Neural cell (in vitro differentiated cells): ENCODE measurements around the gene REC114. TPM values are rescaled to one million over a fixed set of nuclear protein-coding genes. Genes with fewer than 3 reads are reported as not detected.

Experiments used
- H2AFZ ChIP-seq: fragments of 200-600, 300-800 bp; sonication (generic), shearing (Covaris generic); 2 replicates; pipeline ENCODE4 v1.6.0; 2014; ENCODE audit warnings: low read depth, mild to moderate bottlenecking, antibody characterized with exemption, low read length, moderate library complexity
- H3F3A ChIP-seq: fragments of 200-600 bp; shearing (Covaris generic); 2 replicates; pipeline ENCODE4 v1.6.1; 2016; ENCODE audit warnings: mild to moderate bottlenecking, moderate library complexity, mixed read lengths, antibody characterized with exemption, low read length; ENCODE audit not compliant: insufficient read depth, poor library complexity, severe bottlenecking
- H3K27ac ChIP-seq: fragments of 200-600, 300-800 bp; sonication (generic), shearing (Covaris generic); 2 replicates; pipeline ENCODE4 v1.5.1; 2014; ENCODE audit warnings: mild to moderate bottlenecking, low read length, moderate library complexity
- H3K27me3 ChIP-seq: fragments of 300-800, 200-600 bp; sonication (generic), shearing (Covaris generic); 2 replicates; pipeline ENCODE4 v1.6.0; 2014; ENCODE audit warnings: mild to moderate bottlenecking, low read depth, low read length, moderate library complexity; ENCODE audit not compliant: insufficient read depth
- H3K36me3 ChIP-seq: fragments of 300-800, 200-600 bp; sonication (generic), shearing (Covaris generic); 2 replicates; pipeline ENCODE4 v1.5.1; 2014; ENCODE audit warnings: mild to moderate bottlenecking, antibody characterized with exemption, low read length, moderate library complexity; ENCODE audit not compliant: insufficient read depth
- H3K4me2 ChIP-seq: fragments of 300-800, 200-600 bp; sonication (generic), shearing (Covaris generic); 2 replicates; pipeline ENCODE4 v1.6.0; 2014; ENCODE audit warnings: mild to moderate bottlenecking, low read length
- H3K4me3 ChIP-seq: fragments of 300-800, 200-600 bp; sonication (generic), shearing (Covaris generic); 2 replicates; pipeline ENCODE4 v1.5.1; 2014; ENCODE audit warnings: mild to moderate bottlenecking, low read length, moderate library complexity
- H3K79me2 ChIP-seq: fragments of 200-600 bp; shearing (Covaris generic); replicated peaks from 2 replicates; pipeline ENCODE4 v1.6.0; 2014; ENCODE audit warnings: mild to moderate bottlenecking, low read length, moderate library complexity; ENCODE audit not compliant: insufficient read depth
- H3K9ac ChIP-seq: fragments of 300-800, 200-600 bp; sonication (generic), shearing (Covaris generic); 2 replicates; pipeline ENCODE4 v1.6.1; 2016; ENCODE audit warnings: mild to moderate bottlenecking, low read length, mixed read lengths
- H3K9me2 ChIP-seq: fragments of 200-600 bp; shearing (Covaris generic); 2 replicates; pipeline ENCODE4 v1.6.1; 2016; ENCODE audit warnings: mild to moderate bottlenecking, low read length, mixed read lengths; ENCODE audit not compliant: insufficient read depth
- H3K9me3 ChIP-seq: fragments of 200-600, 300-800 bp; sonication (generic), shearing (Covaris generic); 2 replicates; pipeline ENCODE4 v1.6.1; 2016; ENCODE audit warnings: mild to moderate bottlenecking, mixed run types, low read length, moderate library complexity, mixed read lengths
- H4K20me1 ChIP-seq: fragments of 200-600 bp; shearing (Covaris generic); 2 replicates; pipeline ENCODE4 v1.6.1; 2016; ENCODE audit warnings: mild to moderate bottlenecking, mixed run types; ENCODE audit not compliant: insufficient read depth
- EP300 ChIP-seq: fragments of 450-650 bp; conservative IDR thresholded peaks from 2 replicates; pipeline ENCODE4 v1.6.1; 2014; ENCODE audit warnings: antibody characterized with exemption, mild to moderate bottlenecking, moderate library complexity; ENCODE audit not compliant: poor library complexity, severe bottlenecking
- EZH2 ChIP-seq: fragments of 200-600, 300-800 bp; shearing (Covaris generic), sonication (generic); IDR thresholded peaks from 2 replicates; pipeline ENCODE4 v1.6.1; 2014; ENCODE audit warnings: antibody characterized with exemption, low read length, borderline replicate concordance, mild to moderate bottlenecking; ENCODE audit not compliant: insufficient read depth, poor library complexity, severe bottlenecking
- MXI1 ChIP-seq: fragments of 450-650 bp; conservative IDR thresholded peaks from 2 replicates; pipeline ENCODE4 v1.6.1; 2014; ENCODE audit warnings: antibody characterized with exemption, mild to moderate bottlenecking; ENCODE audit not compliant: poor library complexity, severe bottlenecking
- POLR2AphosphoS5 ChIP-seq: IDR thresholded peaks from 2 replicates; pipeline ENCODE4 v1.6.1; 2012
- RAD21 ChIP-seq: fragments of 450-650 bp; conservative IDR thresholded peaks from 2 replicates; pipeline ENCODE4 v1.6.1; 2014; ENCODE audit warnings: antibody characterized with exemption, mild to moderate bottlenecking, moderate library complexity
- SMC3 ChIP-seq: fragments of 450-650 bp; conservative IDR thresholded peaks from 2 replicates; pipeline ENCODE4 v1.6.1; 2014; ENCODE audit warnings: antibody characterized with exemption, mild to moderate bottlenecking, moderate library complexity; ENCODE audit not compliant: poor library complexity
- TAF1 ChIP-seq: IDR thresholded peaks from 2 replicates; pipeline ENCODE4 v1.6.1; 2012; ENCODE audit warnings: low read depth
- polyA plus RNA-seq: library from polyadenylated mRNA; depleted of rRNA; stranded (reverse); fragments of >200 nt; gene quantifications from 2 replicates; pipeline ENCODE4 v1.2.3, GENCODE V29; 2014
- TF ChIP-seq, protein P1 (sequence below): fragments of 450-650 bp; IDR thresholded peaks from 2 replicates; pipeline ENCODE4 v1.5.1; 2014; ENCODE audit warnings: antibody characterized with exemption, mild to moderate bottlenecking, moderate library complexity; ENCODE audit not compliant: poor library complexity, severe bottlenecking
- TF ChIP-seq, protein P2 (sequence below): IDR thresholded peaks from 2 replicates; pipeline ENCODE4 v1.6.1; 2012; ENCODE audit warnings: borderline replicate concordance

Gene REC114
- polyA plus RNA-seq, 1 donor from 2014 or later: not detected

DNA sequence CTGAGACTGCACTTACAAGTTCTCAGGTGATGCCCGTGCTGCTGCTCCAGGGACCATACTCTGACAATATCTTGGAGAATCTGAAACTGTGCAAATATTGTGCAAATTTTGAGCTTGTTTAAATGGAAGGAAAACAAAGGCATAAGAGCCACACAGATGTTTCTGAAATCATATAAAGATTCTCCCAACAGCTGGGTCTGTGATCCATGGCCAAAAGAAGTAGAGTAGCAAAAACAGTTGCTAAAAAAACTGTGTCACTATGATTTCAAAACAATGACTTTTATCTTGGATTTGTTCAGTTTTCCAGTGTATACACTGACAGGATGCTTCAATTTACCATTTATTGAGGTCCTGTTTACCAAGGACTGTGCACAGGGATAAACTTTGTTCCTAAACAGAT lies 164.9 kb downstream of the REC114 start:
- Histone ChIP-seq H3K4me2 (no peak overlapping the region), H3K27ac (no peak overlapping the region), H3K36me3 (no peaks in the 10 kb centered on the region), H3K79me2 (peaks cover 59% of the 10 kb centered on the region), H3K9ac (no peak overlapping the region), H3F3A (no peaks in the 10 kb centered on the region), H3K9me2 (no peaks in the 10 kb centered on the region), H4K20me1 (no peaks in the 10 kb centered on the region), H2AFZ (no peak overlapping the region), H3K27me3 (no peaks in the 10 kb centered on the region), H3K4me3 (no peak overlapping the region), H3K9me3 (no peaks in the 10 kb centered on the region)
- TF ChIP-seq MXI1: no peak
- no peak for TF ChIP-seq EZH2
- no peak for TF ChIP-seq SMC3
- no peak for TF ChIP-seq POLR2AphosphoS5
- TF ChIP-seq RAD21: no peak
- TF ChIP-seq, protein P1, sequence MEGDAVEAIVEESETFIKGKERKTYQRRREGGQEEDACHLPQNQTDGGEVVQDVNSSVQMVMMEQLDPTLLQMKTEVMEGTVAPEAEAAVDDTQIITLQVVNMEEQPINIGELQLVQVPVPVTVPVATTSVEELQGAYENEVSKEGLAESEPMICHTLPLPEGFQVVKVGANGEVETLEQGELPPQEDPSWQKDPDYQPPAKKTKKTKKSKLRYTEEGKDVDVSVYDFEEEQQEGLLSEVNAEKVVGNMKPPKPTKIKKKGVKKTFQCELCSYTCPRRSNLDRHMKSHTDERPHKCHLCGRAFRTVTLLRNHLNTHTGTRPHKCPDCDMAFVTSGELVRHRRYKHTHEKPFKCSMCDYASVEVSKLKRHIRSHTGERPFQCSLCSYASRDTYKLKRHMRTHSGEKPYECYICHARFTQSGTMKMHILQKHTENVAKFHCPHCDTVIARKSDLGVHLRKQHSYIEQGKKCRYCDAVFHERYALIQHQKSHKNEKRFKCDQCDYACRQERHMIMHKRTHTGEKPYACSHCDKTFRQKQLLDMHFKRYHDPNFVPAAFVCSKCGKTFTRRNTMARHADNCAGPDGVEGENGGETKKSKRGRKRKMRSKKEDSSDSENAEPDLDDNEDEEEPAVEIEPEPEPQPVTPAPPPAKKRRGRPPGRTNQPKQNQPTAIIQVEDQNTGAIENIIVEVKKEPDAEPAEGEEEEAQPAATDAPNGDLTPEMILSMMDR: no peak
- TF ChIP-seq, protein P2, sequence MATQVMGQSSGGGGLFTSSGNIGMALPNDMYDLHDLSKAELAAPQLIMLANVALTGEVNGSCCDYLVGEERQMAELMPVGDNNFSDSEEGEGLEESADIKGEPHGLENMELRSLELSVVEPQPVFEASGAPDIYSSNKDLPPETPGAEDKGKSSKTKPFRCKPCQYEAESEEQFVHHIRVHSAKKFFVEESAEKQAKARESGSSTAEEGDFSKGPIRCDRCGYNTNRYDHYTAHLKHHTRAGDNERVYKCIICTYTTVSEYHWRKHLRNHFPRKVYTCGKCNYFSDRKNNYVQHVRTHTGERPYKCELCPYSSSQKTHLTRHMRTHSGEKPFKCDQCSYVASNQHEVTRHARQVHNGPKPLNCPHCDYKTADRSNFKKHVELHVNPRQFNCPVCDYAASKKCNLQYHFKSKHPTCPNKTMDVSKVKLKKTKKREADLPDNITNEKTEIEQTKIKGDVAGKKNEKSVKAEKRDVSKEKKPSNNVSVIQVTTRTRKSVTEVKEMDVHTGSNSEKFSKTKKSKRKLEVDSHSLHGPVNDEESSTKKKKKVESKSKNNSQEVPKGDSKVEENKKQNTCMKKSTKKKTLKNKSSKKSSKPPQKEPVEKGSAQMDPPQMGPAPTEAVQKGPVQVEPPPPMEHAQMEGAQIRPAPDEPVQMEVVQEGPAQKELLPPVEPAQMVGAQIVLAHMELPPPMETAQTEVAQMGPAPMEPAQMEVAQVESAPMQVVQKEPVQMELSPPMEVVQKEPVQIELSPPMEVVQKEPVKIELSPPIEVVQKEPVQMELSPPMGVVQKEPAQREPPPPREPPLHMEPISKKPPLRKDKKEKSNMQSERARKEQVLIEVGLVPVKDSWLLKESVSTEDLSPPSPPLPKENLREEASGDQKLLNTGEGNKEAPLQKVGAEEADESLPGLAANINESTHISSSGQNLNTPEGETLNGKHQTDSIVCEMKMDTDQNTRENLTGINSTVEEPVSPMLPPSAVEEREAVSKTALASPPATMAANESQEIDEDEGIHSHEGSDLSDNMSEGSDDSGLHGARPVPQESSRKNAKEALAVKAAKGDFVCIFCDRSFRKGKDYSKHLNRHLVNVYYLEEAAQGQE: no peak
- TF ChIP-seq TAF1: no peak
- TF ChIP-seq EP300: no peak

DNA sequence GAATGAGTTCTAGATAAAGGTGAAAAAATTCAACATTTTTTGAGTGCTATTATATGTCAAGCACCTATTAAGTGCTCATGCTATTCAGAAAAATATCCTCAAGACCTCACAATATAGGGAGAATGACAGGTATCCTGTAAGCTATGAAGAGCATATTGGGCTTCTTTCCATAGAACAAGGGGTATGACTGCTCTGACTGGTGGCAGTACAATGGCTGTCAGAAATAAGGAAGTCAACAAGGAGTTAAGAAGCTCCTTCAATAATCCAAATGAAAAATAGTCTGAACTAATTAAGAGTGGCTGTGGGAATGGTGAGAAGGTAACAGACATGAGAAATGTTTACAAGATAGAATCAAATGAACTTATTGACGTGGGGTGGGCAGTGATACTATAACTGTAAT lies 165.5 kb downstream of the REC114 start:
- Histone ChIP-seq H3K4me2 (no peak overlapping the region), H4K20me1 (no peaks in the 10 kb centered on the region), H3K9me3 (no peaks in the 10 kb centered on the region), H3F3A (no peaks in the 10 kb centered on the region), H3K4me3 (no peak overlapping the region), H3K27ac (no peak overlapping the region), H3K79me2 (peaks cover 62% of the 10 kb centered on the region), H2AFZ (no peak overlapping the region), H3K9ac (no peak overlapping the region), H3K36me3 (no peaks in the 10 kb centered on the region), H3K9me2 (no peaks in the 10 kb centered on the region), H3K27me3 (no peaks in the 10 kb centered on the region)
- TF ChIP-seq, protein P1: no peak
- TF ChIP-seq EP300 (no peak), MXI1 (no peak), POLR2AphosphoS5 (no peak), RAD21 (no peak), TAF1 (no peak), EZH2 (no peak), SMC3 (no peak)
- TF ChIP-seq, protein P2: no peak
